Liver (tissue), 9 donors: ENCODE data around the gene NFIA. TPM values are rescaled to one million over a fixed set of nuclear protein-coding genes. Genes with fewer than 3 reads are reported as not detected.

ENCODE experiments used
- DNase-seq: peaks from one replicate; pipeline ENCODE4 v3.0.0-alpha.2; 2017; ENCODE audit warnings: low spot score
- H3K27ac ChIP-seq, 2 donors: one replicate each; pipeline ENCODE4 v1.7.0; 2013; ENCODE audit warnings: inconsistent platforms in 2 of 2, low read length in 2 of 2, control low read depth in 1 of 2, low read depth in 1 of 2, mild to moderate bottlenecking in 1 of 2
- H3K27me3 ChIP-seq, 4 donors: one replicate each; pipeline versions ENCODE4 v1.6.1 to v1.7.0; 2013; ENCODE audit warnings: low read length in 3 of 4, inconsistent platforms in 1 of 4, mild to moderate bottlenecking in 1 of 4, moderate library complexity in 1 of 4; ENCODE audit not compliant: control insufficient read depth in 4 of 4, insufficient read depth in 4 of 4
- H3K36me3 ChIP-seq, 4 donors: one replicate each; pipeline versions ENCODE4 v1.6.1 to v1.7.0; 2013; ENCODE audit warnings: low read length in 3 of 4, mild to moderate bottlenecking in 3 of 4, low read depth in 1 of 4, moderate library complexity in 1 of 4; ENCODE audit not compliant: control insufficient read depth in 4 of 4, insufficient read depth in 3 of 4
- H3K4me1 ChIP-seq, 4 donors: one replicate each; pipeline versions ENCODE4 v1.6.1 to v1.7.0; 2013; ENCODE audit warnings: low read length in 3 of 4, mild to moderate bottlenecking in 3 of 4, moderate library complexity in 1 of 4; ENCODE audit not compliant: control insufficient read depth in 4 of 4, insufficient read depth in 4 of 4
- H3K4me3 ChIP-seq, 3 donors: one replicate each; pipeline versions ENCODE4 v1.6.1 to v1.7.0; 2013; ENCODE audit warnings: low read length in 3 of 3, control low read depth in 1 of 3, low read depth in 1 of 3, mild to moderate bottlenecking in 1 of 3
- H3K9ac ChIP-seq, 2 donors: one replicate each; pipeline ENCODE4 v1.7.0; 2013; ENCODE audit warnings: low read length in 2 of 2, mild to moderate bottlenecking in 2 of 2, moderate library complexity in 2 of 2, control low read depth in 1 of 2, low read depth in 1 of 2
- H3K9me3 ChIP-seq, 4 donors: one replicate each; pipeline versions ENCODE4 v1.6.1 to v1.7.0; 2013; ENCODE audit warnings: low read length in 3 of 4; ENCODE audit not compliant: control insufficient read depth in 4 of 4
- EGR1 ChIP-seq, 2 donors: IDR thresholded peaks; 2 replicates each; pipeline ENCODE4 v1.6.1; 2016 to 2018; ENCODE audit warnings: antibody characterized with exemption in 2 of 2, low read depth in 2 of 2
- FOXA2 ChIP-seq: IDR thresholded peaks from 2 replicates; pipeline ENCODE4 v1.6.1; 2016; ENCODE audit warnings: antibody characterized with exemption
- GABPA ChIP-seq, 2 donors: IDR thresholded peaks in 1 of 2; conservative IDR thresholded peaks in 1 of 2; 2 replicates each; pipeline ENCODE4 v1.6.1; 2016; ENCODE audit warnings: antibody characterized with exemption in 2 of 2, mild to moderate bottlenecking in 1 of 2, moderate library complexity in 1 of 2
- HNF4A ChIP-seq, 2 donors: conservative IDR thresholded peaks; 2 replicates each; pipeline ENCODE4 v1.6.1; 2016; ENCODE audit warnings: antibody characterized with exemption in 2 of 2, mild to moderate bottlenecking in 2 of 2
- NR2F2 ChIP-seq: IDR thresholded peaks from 2 replicates; pipeline ENCODE4 v1.6.1; 2016; ENCODE audit warnings: antibody characterized with exemption
- RAD21 ChIP-seq, 2 donors: IDR thresholded peaks; 2 replicates each; pipeline ENCODE4 v1.6.1; 2016; ENCODE audit warnings: antibody characterized with exemption in 2 of 2, mild to moderate bottlenecking in 2 of 2
- RXRA ChIP-seq, 2 donors: IDR thresholded peaks; 2 replicates each; pipeline ENCODE4 v1.6.1; 2017 to 2018; ENCODE audit warnings: antibody characterized with exemption in 2 of 2, mild to moderate bottlenecking in 1 of 2
- WGBS: extraction: QIAGEN DNeasy Blood & Tissue Kit; methylation state at CpG from one replicate; pipeline ENCODE4 v1.1.7; 2013; 5-methylcytosine and 5-hydroxymethylcytosine counted together
- polyA plus RNA-seq, 2 donors: library from polyadenylated mRNA; stranded (reverse) in 1 of 2; unstranded in 1 of 2; fragments of 200-250 nt in 1 of 2; fragments of >200 nt in 1 of 2; fragmentation: Nextera tagmentation in 1 of 2; extraction: Ambion mirVana in 1 of 2; gene quantifications; one replicate each; pipeline versions ENCODE4 v1.2.1 to v1.2.3, GENCODE V29; 2013 to 2015
- total RNA-seq, 2 donors: library from RNA; depleted of rRNA; stranded (reverse); fragments of >200 nt; gene quantifications; one replicate each; pipeline ENCODE4 v1.2.3, GENCODE V29; 2014
- TF ChIP-seq, protein P1 (sequence below): fragments of 150-350 bp; IDR thresholded peaks from 2 replicates; pipeline ENCODE4 v1.5.1; 2017; ENCODE audit warnings: improper control_type of control experiment, low read depth, low read length; ENCODE audit not compliant: missing input control
- TF ChIP-seq, protein P2 (sequence below): IDR thresholded peaks from 2 replicates; pipeline ENCODE4 v1.6.1; 2016; ENCODE audit warnings: antibody characterized with exemption
- TF ChIP-seq, protein P3 (sequence below): IDR thresholded peaks from 2 replicates; pipeline ENCODE4 v1.6.1; 2016; ENCODE audit warnings: antibody characterized with exemption
- donor health status: healthy.
- donor health status: healthy.
- donor health status: healthy.
- donor health status: healthy.
- donor health status: healthy.

Gene NFIA
- total and polyA plus RNA-seq, 4 donors, result 6.8 to 53.7 (median 22.2) TPM

DNA sequence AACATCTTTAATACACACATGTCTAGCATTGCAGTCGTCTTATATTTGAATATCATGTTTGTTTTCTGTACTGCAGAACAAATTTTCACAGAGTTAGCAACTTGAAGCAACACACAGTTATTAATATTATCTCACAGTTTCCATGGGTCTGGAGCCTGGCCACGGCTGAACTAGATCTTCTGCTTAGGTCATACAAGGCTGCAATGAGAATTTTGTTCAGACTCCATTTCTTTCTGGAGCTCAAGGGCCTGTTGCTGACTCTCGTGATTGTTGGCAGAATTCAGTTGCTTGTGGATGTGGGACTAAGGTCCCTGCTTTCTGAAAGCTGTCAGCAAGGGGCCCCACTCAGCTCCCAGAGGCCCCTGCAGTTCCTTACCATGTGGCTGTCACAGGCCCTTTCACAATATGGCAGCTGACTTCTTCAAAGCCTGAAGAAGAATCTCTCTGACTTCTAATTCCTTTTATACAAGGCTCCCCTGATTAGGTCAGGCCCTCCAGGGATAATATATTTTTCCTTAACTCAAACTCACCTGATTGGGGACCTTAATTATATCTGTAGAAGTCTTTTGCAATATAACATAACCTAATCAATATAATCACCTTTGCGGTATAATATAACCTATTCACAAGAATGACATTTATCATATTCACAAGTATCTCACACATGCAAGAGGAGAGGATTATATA is 296.3 kb downstream of the NFIA start (continued):
- TF ChIP-seq, protein P1, sequence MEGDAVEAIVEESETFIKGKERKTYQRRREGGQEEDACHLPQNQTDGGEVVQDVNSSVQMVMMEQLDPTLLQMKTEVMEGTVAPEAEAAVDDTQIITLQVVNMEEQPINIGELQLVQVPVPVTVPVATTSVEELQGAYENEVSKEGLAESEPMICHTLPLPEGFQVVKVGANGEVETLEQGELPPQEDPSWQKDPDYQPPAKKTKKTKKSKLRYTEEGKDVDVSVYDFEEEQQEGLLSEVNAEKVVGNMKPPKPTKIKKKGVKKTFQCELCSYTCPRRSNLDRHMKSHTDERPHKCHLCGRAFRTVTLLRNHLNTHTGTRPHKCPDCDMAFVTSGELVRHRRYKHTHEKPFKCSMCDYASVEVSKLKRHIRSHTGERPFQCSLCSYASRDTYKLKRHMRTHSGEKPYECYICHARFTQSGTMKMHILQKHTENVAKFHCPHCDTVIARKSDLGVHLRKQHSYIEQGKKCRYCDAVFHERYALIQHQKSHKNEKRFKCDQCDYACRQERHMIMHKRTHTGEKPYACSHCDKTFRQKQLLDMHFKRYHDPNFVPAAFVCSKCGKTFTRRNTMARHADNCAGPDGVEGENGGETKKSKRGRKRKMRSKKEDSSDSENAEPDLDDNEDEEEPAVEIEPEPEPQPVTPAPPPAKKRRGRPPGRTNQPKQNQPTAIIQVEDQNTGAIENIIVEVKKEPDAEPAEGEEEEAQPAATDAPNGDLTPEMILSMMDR, result no peak
- TF ChIP-seq FOXA2 (no peak), HNF4A (conservative IDR thresholded peaks at IDR 0.05) (no peak)

DNA sequence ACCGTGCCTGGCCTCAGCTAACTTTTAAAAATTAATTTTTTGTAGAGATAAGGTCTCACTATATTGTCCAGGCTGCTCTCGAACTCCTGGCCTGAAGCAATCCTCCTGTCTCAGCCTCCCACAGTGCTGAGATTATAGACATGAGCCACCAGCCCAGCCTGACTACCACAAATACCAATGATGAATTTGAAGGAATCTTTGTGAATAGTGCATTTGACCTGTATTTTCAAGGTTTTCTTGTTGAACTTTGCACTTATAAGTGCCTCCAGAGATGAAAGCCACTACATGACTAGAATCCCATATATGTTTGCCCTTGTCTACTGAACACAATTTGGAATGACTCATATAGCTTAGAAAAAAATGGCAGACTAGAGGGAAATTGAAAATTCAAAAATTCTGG is 297.3 kb downstream of the NFIA start:
- Histone ChIP-seq H3K4me3 (no peak overlapping the region), H3K27ac (no peak overlapping the region), H3K9ac (no peak overlapping the region), H3K4me1 (no peaks in the 10 kb centered on the region), H3K36me3 (peaks cover 1 to 18% (median 10%) of the 10 kb centered on the region in 4 donors), H3K9me3 (no peaks in the 10 kb centered on the region), H3K27me3 (no peaks in the 10 kb centered on the region)
- TF ChIP-seq EGR1 (IDR thresholded peaks at IDR 0.05; ENCODE audit: low read depth in 2 of 2) (no peak), GABPA (IDR thresholded peaks at IDR 0.05 in 1 of 2, conservative IDR thresholded peaks at IDR 0.05 in 1 of 2) (no peak), RXRA (IDR thresholded peaks at IDR 0.05) (no peak)
- TF ChIP-seq, protein P1, result no peak
- TF ChIP-seq, protein P2, sequence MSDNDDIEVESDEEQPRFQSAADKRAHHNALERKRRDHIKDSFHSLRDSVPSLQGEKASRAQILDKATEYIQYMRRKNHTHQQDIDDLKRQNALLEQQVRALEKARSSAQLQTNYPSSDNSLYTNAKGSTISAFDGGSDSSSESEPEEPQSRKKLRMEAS, result no peak
- DNase-seq, result no peak
- WGBS, result 93% methylated on average over 2 of the region's 2 CpGs

DNA sequence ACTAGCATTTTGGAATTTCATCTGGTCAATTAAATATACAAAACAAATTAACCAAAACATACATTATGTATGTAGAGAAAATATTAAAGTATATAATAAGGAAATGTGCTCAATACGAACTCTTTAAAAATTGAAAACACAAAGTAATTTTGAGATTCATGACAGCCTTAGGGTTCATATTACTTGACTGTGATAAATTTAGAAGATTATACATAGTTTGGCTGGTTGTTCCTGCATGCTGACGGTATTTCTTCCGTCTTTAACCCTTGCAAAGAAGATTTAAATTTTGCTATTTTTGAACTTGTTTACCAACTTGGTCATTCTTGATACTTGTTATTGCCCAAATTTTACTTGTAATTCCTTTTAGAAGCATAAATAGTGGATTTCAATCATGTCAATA is 298.2 kb downstream of the NFIA start:
- H3K9me3 ChIP-seq, result no peaks in the 10 kb centered on the region
- no peak overlapping the region for H3K9ac ChIP-seq
- 94% methylated on average over 3 of the region's 3 CpGs for WGBS
- no peak for DNase-seq
- no peak overlapping the region for H3K4me3 ChIP-seq
- H3K4me1 ChIP-seq, result no peaks in the 10 kb centered on the region
- H3K27ac ChIP-seq, result no peak overlapping the region
- TF ChIP-seq NR2F2 (no peak), RAD21 (IDR thresholded peaks at IDR 0.05) (no peak)
- TF ChIP-seq, protein P3, sequence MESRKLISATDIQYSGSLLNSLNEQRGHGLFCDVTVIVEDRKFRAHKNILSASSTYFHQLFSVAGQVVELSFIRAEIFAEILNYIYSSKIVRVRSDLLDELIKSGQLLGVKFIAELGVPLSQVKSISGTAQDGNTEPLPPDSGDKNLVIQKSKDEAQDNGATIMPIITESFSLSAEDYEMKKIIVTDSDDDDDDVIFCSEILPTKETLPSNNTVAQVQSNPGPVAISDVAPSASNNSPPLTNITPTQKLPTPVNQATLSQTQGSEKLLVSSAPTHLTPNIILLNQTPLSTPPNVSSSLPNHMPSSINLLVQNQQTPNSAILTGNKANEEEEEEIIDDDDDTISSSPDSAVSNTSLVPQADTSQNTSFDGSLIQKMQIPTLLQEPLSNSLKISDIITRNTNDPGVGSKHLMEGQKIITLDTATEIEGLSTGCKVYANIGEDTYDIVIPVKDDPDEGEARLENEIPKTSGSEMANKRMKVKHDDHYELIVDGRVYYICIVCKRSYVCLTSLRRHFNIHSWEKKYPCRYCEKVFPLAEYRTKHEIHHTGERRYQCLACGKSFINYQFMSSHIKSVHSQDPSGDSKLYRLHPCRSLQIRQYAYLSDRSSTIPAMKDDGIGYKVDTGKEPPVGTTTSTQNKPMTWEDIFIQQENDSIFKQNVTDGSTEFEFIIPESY, result no peak
- no peaks in the 10 kb centered on the region for H3K27me3 ChIP-seq
- H3K36me3 ChIP-seq, result peaks cover 1 to 18% (median 10%) of the 10 kb centered on the region in 4 donors
